ENCODE data around the gene ZGRF1. TPM values are rescaled to one million over a fixed set of nuclear protein-coding genes. Genes with fewer than 3 reads are reported as not detected.

The ZGRF1 gene
- total and polyA plus RNA-seq, 10 of the 15 experiments (the other 5 are each of a cell fraction or from before 2014, with no cell fraction given) = 8.5 to 32.1 (median 20.1) TPM

- no peak for TF ChIP-seq SMAD1 (IDR thresholded peaks at IDR 0.05; ENCODE audit: low read depth, partially characterized antibody)
- TF ChIP-seq SUPT20H (IDR thresholded peaks at IDR 0.05; ENCODE audit: borderline replicate concordance, control insufficient read depth, low read depth, low read length) = no peak
- TF ChIP-seq ZNF592 (IDR thresholded peaks at IDR 0.05) = no peak
- no peak for TF ChIP-seq GABPA (IDR thresholded peaks at IDR 0.05; ENCODE audit: low read depth)
- no peak for TF ChIP-seq SIX5 (IDR thresholded peaks at IDR 0.05; ENCODE audit: low read depth, low read length, severe bottlenecking)
- TF ChIP-seq EED (IDR thresholded peaks at IDR 0.05; ENCODE audit: low read depth) = no peak
- no peak for TF ChIP-seq SREBF1 (IDR thresholded peaks at IDR 0.05; ENCODE audit: low read length)
- TF ChIP-seq PRDM15 (CRISPR knock-in tag; IDR thresholded peaks at IDR 0.05) = no peak
- TF ChIP-seq EZH2 (IDR thresholded peaks at IDR 0.05; ENCODE audit: borderline replicate concordance, control insufficient read depth, low read depth, low read length) = no peak
- TF ChIP-seq NFIC (IDR thresholded peaks at IDR 0.05; ENCODE audit: low read depth, low read length) = no peak
- TF ChIP-seq TCF12 (IDR thresholded peaks at IDR 0.05; ENCODE audit: low read depth, low read length) = no peak
- TF ChIP-seq BCLAF1 (IDR thresholded peaks at IDR 0.05) = no peak
- no peak for TF ChIP-seq EP300 (IDR thresholded peaks at IDR 0.05; ENCODE audit: borderline replicate concordance in 1 of 2, control insufficient read depth in 1 of 2, low read depth in 2 of 2, low read length in 2 of 2)
- TF ChIP-seq CBX5 (IDR thresholded peaks at IDR 0.05; ENCODE audit: low read depth) = no peak
- TF ChIP-seq JUND (IDR thresholded peaks at IDR 0.05; ENCODE audit: low read depth, low read length) = no peak
- no peak for TF ChIP-seq HDGF (IDR thresholded peaks at IDR 0.05)
- peak; percentile 92 for TF ChIP-seq CREM (IDR thresholded peaks at IDR 0.05; ENCODE audit: low read depth)
- no peak for TF ChIP-seq ZZZ3 (IDR thresholded peaks at IDR 0.05; ENCODE audit: control insufficient read depth, insufficient read length, low read depth)
- no peak for TF ChIP-seq POU2F2 (IDR thresholded peaks at IDR 0.05; ENCODE audit: borderline replicate concordance, low read depth, low read length)
Observed at GRCh38 chr4:112515198-112516065, 121.3 kb downstream of the ZGRF1 start (continued).

All from GM12878 (cell line).